OCI-LY3 (cell line): ENCODE measurements around the gene TNK1.

Source experiments
- CTCF ChIP-seq: fragments of 200-600, 300-600 bp; sonication (generic); IDR thresholded peaks from 2 replicates; pipeline ENCODE4 v1.5.1; 2014; ENCODE audit warnings: antibody characterized with exemption, low read length, low read depth
- EZH2phosphoT487 ChIP-seq: fragments of 200-600 bp; shearing (Covaris generic); IDR thresholded peaks from 2 replicates; pipeline ENCODE4 v1.6.1; 2018; ENCODE audit warnings: antibody characterized with exemption, mixed run types, low read depth

GRCh38 chr17:7426203-7426863, 45.4 kb downstream of the TNK1 start:
- TF ChIP-seq CTCF (no peak), EZH2phosphoT487 (no peak)
